NCI-H69 (cell line): ENCODE results near the gene KIF26A.
A peak's percentile ranks its signal among the peaks of the same experiment; 100 is the strongest.
"Not testable (repeated sequence)": the region's sequence is repeated elsewhere in the genome, so short reads cannot be mapped to it uniquely, and the experiment has no call there.

Experiments
- DNase-seq: peaks from one replicate; lab custom pipeline; 2025; lab: John Stamatoyannopoulos, UW

The KIF26A gene

DNA sequence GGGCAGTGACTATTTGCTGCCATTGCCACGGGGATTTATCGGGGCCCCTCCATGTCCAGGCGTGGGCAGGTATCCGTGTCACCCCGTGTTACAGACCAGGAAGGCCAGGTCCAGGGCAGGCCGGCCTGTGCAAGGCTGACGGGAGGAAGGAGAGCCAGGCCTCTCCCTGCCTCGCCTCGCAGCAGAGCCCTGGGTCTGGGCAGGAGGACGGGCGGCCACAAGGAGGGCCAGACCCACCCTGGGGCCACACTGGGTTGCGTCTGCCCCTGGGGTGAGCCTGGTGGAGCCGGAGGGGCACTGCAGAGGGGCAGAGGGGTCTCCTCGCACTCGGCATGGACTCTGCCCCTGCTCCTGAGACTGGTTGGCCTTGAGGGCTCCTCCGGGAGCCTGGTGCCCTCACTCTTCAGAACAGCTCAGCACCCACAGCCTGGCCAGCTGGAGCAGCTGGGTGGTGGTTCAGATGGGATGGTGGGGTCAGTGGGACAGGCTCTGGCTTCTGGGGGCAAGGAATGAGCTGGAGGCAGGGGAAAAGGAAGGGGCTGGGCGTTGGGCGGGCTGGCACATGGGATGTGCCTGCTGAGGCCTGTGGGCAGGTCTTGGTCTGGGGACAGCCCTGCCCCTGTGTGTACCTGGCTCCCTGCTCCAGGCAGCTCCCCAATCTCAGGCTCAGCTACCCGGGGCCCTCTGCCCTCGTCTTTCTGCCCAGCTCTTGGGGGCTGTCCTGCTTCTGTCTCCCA, 53.9 kb downstream of the KIF26A start:
- DNase-seq, result no peak

DNA sequence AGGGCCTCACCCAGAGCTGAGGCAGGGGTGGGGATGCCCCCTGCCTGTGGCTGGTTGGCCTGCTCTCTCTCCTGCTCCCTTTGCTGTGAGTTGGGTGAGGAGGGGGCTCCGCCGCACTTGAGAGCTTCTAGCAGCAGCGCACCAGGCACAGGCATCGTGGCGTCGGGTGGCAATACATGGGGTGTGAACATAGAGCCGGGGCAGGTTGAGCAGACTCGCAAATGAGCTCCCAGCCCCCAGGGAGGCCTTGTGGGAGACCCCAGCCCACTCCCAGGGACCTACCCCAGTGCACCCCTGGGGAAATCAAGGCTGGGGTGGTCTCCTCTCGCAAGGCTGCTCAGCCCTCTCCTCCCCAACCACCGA, 54.5 kb downstream of the KIF26A start:
- no peak for DNase-seq

DNA sequence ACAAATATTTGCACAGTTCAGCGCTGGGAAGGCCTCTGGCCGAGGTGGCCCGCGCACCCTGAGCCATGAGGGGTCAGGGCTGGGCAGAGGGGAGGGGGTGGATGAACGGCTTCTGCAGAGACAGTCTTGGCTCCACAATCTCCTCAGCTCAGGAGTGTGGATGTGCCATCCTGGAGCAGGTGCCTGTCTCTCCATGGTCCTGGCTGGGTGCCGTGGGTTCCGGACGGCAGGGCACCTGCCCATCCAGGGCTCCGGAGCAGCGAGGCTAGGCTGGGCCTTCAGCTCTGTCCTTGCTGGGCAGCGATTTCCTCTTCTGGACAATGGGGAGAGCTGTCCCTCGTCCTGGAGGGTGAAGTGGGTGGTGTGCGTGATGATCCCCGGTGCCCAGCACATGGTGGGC, 55.6 kb downstream of the KIF26A start:
- DNase-seq, result no peak

DNA sequence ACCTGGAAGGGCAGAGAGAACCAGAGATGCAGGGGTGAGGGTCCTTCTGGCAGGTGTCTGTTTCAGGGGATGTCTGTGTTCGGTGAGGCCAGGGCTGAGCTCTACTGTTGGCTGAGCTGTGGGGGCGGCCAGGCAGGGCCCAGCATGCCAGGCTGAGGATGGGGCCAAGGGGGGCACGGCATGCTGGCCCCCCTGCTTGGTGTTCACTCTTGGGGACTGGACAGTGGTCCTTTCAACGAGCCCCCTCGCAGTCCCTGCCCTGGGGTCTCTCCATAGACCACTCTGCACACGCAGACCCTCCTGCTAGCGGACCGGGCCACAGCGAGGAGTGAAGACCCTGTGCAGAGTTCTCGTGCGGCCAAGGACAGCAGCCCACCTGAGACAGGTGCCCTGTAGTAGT, 56.3 kb downstream of the KIF26A start:
- DNase-seq, result no peak

DNA sequence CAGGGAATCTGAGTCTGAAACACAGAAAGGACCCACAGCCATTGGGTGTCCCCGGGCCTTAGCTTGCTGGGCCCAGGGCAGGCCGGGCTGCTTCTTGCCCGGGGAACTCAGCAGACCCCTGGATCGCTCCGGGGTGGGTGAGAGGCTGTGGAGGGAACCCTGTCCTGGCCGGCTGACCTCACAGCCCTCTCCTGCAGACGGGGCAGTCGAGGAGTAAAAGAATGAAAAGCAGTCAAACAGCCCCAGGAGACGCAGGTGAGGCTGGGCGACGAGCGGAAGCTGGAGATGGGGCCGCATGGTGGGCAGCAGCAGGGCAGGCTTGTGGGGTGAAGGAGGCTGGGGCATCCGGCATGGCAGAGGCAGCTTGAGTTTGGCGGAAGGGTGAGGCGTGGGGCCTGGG, 57.0 kb downstream of the KIF26A start:
- DNase-seq, result no peak

DNA sequence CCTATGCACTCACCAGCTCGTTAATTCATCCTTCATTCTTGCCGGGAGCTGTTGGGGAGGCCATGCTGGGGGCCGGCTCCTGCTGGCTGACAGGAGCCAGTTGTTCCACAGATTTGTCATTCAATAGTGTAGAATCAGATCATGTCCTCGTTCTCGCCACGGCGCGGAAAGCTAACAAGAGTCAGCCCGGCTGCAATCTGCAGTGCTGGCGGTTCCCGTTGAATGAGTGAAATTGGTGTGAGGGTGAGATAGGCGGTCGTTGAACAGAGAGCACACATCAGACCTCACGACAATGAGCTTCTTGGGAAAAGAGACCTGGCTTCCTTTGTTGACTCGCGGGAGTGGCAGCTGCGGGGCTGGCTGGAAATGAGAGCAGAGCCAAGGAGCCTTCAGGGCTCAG, 57.5 kb downstream of the KIF26A start:
- DNase-seq, result peak; percentile 72

DNA sequence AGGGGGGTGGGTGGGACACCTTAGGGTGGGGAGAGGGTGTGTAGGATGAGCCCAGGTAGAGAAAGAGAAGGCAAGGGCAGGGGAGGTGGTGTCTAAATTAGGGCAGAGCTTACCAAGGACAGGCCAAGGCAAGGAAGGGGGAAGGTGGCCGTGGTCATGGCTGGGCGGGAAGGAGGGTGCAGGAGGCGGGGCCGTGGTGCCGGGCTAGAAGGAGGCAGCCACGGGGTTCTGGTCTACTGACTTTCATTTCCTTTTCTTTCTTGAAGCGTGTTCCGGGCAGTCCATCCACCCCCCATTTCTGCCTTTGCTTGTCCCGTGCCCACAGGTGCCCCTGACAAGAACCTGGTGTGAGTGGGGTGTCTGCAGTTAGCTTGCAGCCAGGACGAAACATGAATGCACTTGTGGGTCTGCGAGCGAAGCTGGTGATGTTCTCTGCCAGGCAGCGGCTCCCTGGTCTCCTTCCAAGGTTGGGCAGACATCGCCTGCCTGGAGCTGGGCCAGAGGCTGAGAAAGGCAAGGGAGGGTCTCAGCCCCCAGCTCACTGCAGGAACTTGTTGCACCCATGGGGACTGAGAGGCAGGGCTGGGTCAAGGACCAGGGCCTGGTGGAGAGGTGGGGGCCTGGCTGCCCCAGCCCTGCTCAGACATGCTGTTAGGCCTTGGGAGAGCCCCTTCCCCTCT, 58.2 kb downstream of the KIF26A start:
- DNase-seq, result no peak

DNA sequence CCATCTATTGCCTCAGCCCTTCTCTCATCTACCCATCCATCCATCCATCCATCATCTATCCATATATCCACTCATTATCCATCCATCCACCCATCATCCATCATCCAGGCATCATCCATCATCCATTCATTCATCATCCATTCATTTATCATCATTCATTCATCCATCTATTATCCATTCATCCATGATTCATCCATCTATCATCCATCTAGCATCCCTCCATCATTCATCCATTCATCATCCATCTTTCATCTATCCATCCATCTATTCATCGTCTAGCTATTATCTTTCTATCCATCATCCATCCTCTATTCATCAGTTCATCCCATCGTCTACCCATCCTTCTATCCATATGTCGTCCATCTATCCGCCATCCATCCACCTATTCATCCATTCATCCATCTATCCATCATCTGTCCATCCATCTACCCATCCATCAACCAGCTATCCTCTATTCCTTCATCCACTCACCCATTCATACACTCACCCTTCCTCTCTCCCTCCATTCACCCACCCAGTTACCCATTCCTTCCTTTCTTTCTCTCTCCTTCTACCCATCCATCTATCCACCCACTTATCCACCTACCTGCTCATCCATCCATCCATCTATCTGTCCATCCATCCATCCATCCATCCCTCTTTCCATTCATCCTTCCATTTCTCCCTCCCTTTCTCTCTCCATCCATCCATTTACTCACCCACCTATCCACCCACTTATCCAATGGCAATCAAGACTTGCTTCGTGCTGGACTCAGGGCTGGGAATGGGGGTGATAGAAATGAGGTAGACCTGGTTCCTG, 59.3 kb downstream of the KIF26A start:
- DNase-seq, result no peak

DNA sequence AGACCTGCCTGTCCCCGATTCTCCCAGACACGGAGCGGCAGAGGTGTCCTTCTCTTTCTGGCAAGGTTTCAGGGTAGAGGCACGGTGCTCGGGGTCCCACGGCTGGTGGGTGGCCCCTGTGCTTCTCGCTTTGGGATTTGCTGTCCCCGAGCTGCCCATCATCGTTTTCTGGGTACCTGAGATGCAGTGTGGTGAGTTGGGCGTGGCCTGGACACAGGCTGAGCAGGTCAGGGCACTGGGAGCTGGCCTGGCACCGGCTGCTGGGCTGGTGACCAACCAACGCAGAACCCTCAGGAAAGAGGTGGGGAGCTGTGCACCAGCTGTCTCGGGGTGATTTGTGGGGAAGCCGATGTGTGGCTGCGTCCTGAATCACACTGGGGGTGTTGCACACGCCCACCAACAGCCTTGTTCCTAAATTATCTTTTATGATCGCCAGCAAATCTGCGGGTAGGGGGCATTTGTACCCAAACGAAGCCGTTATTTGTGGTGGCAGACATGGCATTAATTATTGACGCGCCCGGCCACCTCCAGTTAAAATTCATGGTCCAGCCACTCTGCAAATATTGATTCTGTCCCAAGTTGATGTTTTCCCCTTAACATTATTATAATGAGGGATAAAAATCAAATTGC, 61.0 kb downstream of the KIF26A start:
- DNase-seq, result peak; percentile 88

DNA sequence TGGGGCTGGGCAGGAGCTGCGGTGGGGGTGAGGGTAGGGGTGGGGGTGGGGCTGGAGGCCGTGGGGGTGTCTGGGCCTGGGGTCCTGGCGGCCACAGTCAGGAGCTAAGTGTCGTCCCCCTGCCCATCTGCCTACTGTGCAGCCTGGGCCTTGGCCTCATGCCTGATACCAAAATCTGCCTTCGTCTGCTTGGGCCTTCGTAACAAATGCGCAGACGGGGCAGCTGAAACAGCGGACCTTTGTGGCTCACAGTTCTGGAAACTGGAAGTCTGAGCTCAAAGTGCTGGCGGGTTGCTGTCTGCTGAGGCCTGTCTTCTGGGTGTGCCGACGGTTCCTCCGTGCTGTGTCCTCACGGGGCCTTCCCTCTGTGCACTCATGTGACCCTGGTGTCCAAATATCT, 61.7 kb downstream of the KIF26A start:
- peak; percentile 70 for DNase-seq

DNA sequence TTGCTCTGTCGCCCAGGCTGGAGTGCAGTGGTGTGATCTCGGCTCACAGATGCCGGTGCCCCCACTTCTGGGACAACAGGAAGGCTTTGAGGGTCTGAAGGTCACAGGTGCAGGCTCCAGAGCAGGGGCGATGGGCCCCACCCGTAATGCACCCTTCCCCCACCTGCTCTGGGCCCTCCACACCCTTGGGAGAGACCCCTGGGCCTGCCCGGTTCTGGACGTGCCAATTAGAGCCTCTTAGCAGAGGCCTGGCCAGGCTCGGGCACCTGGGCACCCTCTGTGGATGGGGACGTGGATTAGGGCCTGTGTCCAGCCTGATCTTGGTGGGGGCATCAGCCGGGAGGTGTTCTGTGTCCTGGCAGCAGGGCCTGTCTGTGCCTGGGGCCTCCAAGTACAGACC, 62.2 kb downstream of the KIF26A start:
- no peak for DNase-seq

DNA sequence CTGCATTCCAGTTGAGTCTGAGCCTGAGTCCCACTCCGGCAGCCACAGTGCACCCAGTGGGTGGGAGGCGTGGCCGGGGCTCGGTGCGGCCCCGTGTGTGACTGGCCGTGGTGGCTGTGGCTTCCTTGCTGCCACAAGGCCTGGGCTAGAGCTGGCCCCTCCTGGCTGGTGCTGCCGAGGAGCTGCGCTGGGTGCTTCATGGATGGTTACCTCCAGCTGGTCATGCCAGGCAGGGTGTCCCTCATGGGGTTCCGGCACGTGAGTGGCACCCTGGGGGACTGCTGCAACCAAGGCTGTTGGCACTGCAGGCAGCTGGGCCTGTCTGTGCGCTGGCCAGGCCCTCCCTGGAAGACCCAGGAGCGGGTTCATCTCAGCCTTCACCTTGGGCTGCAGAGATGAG, 62.7 kb downstream of the KIF26A start:
- DNase-seq, result peak; percentile 54

DNA sequence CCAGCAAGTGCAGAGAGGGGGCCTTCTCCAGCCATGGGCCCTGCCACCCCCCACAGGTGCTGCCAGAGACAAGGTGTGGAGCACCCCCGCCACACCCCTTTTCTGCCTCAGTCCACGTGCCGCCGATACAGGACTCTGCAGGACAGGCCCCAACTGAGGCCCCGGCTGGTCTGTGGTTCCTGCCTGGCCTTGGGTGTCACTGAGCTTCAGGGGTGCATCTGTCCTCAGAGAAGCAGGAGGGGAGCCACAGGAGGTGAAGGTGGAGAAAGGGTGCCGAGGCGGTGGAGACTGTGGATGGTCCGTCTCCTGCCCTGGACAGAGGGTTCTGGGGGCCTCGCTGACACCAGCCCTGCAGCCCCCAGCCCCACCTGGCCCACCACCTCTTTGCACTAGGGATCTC, 63.1 kb downstream of the KIF26A start:
- DNase-seq, result no peak

DNA sequence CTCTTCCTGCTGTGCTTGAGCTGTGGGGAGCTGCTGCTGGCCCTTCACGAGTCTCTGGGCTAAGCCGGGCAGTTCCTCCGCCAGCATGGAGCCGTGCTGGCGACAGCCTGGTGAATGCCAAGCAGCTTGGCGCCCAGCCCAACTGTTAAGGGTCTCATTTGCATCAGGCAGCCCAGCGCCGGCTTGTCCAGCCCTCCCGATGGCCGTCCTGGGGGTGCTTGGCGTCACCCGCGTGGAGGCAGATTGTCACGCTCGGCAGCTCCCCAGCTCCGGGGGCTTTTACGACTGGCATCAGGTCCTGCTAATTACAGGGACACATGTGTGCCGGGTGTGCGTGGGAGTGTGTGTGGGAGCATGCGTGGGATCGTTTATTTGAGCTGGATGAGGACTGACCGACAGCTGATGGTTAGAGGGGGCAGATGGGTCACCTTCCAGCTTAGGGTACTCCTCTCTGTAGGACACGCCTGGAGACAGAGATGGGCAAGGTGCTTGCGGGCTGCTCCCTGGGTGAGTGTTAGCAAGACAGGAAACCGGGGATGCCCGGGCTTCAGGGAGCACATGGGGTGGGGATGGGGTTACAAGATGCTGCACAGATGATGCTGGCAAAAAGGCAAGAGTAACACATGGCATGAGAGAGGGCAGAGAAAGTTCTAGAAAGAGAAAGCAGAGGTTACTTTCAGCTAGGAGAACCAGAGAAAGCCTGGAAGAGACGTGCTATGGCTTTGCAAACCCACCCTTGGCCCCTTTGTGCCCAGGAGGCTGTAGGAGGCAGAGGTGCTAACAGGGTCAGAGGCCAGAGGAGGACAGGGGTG, 64.1 kb downstream of the KIF26A start:
- peak; percentile 97 for DNase-seq

DNA sequence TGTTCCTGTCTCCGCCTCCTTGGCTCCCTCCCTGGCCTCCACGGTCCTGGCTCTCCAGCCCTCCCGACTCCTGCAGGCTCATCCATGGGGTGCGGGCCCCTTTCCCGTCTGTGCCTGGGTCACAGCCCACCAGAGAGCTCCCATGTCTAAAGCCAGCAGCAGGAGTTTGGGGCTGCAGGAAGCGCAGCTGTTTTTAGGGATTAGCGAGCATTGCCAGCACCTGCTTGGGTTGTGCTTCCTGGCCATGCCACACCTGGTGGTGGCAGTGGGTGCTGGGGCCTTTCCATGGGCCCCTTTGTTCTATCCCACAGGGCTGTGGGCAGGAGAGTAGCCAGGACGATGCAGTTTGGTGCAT, 64.7 kb downstream of the KIF26A start:
- no peak for DNase-seq

DNA sequence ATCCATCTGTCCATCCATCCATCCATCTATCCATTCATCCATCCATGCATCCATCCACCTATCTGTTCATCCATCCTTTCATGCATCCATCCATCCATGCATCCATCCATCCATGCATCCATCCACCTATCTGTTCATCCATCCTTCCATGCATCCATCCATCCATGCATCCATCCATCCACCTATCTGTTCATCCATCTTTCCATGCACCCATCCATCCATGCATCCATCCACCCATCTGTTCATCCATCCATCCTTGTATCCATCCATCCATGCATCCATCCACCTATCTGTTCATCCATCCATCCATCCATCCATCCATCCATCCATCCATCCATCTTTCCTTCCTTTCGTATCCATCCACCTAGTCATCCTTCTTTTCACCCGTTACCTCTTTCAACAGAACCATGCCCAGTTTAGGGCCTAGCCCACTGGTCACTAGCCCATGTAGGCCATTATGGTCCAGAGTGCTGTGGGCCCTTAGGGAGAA, 66.3 kb downstream of the KIF26A start:
- no peak for DNase-seq

DNA sequence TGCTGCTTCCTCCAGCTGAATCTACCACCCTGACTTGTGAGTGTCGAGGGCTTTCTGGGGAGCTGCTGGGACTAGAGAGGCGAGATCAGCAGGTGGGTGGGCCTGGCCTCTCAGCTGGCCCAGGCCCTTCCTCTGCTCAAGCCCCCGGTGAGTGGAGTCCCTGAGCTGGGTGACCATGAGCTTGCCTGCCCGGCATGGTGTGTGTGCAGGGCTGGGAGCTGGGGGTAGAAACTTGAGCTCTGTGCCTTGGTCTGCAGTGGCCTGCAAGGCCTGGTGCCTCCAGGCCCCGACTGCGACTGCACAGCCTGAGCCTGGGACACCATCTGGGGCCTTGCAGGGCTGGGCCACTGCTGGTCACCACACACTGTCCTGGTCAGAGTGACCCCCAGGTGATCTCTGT, 67.4 kb downstream of the KIF26A start:
- no peak for DNase-seq

DNA sequence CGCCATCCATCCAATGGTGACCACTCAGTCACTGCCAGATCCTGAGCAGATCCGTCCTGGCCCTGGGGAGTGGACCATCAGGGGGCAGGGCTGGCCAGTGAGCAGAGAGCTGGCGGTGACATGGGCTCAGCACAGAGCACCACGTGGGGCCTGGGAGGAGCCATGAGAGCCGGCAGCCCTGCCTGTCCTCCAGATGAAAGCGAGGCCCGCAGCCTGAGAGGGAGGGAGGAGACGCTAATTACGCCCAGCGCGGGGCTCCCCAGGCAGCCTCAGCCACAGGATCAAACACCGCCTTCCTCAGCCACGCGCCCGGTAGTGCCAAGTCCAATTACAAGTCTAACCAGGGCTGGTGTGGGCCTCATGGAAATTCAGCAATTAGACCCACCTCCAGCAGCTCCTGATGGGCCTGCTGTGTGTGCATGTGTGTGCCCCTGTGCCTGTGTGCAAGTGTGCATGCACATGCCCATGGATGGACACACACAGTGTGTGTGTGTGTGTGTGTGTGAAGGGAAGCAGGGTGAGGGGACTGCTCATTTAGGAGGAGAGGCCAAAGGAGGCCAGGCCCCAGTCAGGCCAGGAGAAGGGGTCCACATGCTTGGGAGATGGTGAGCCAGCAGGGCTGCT, 68.0 kb downstream of the KIF26A start:
- peak; percentile 96 for DNase-seq

DNA sequence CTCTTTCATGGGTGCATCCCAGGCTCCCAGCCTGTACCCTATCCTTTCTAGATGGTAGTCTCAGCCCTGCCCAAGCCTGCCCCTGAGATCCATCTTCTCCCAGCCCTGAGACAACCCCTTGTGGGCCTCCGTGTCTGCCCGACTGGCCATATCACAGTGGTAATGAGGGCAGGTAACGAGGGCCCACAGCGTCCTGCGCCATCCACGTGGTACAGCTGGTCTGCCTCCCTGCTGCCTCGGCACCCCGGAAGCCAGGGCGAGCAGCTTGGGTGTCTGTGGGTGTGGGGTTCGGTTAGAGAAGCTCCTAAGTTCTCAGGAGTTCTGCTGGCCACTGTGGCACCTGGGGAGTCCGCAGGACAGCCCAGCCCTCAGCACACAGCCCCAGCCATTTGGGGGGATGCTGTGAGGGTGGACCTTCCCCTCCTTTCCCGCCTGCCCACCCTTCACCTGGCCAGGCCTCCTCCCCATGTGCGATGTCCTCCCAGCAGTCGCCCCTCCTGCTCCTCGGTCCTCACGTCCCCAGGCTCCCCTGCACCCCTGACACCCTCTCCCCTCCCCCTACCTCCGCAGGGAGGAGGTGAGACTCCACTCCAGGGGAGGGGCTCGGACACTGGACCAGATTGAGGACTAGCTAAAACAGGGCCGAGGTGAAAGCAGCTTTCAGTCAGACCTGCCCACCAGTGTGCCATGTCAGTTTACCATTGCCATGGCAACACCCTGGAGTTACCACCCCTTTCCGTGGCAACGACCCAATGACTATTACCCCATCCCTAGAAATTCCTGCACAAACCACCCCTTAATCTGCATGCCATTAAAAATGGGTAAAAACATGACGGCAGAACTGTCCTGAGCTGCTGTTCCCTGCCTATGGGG, 69.0 kb downstream of the KIF26A start:
- DNase-seq, result no peak

DNA sequence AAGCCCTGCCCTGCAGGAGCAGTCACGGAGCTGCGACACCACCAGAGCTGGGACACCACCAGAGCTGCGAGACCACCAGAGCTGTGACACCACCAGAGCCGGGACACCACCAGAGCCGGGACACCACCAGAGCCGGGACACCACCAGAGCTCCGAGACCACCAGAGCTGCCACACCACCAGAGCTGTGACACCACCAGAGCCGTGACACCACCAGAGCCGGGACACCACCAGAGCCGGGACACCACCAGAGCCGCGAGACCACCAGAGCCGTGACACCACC, 69.6 kb downstream of the KIF26A start:
- not testable (repeated sequence) for DNase-seq
